Measurements from ENCODE around the gene FMN1.

FMN1 gene

GRCh38 chr15:32869776-32870175 lies 324.7 kb downstream of the FMN1 start:
- H3K4me1 ChIP-seq (ENCODE audit: control insufficient read depth, insufficient read depth, low read length) = peaks cover 10% of the 10 kb centered on the region; the same call in 1 of the 2 replicates
- no peak overlapping the region for H3K27ac ChIP-seq (ENCODE audit: low read depth, low read length)
- H3K9me3 ChIP-seq (ENCODE audit: control insufficient read depth, insufficient read depth, low read length) = no peaks in the 10 kb centered on the region
- H3K36me3 ChIP-seq (ENCODE audit: control insufficient read depth, insufficient read depth, low read length) = no peaks in the 10 kb centered on the region
- no peak overlapping the region for H3K9ac ChIP-seq (ENCODE audit: low read depth, low read length)
- H3K27me3 ChIP-seq (ENCODE audit: control insufficient read depth, insufficient read depth, low read length) = no peaks in the 10 kb centered on the region
- H3K4me3 ChIP-seq (ENCODE audit: low read depth, low read length) = no peak overlapping the region

- Histone ChIP-seq H3K4me3 (ENCODE audit: low read depth, low read length) (no peak overlapping the region), H3K27me3 (ENCODE audit: control insufficient read depth, insufficient read depth, low read length) (no peaks in the 10 kb centered on the region), H3K27ac (ENCODE audit: low read depth, low read length) (no peak overlapping the region), H3K4me1 (ENCODE audit: control insufficient read depth, insufficient read depth, low read length) (peaks cover 10% of the 10 kb centered on the region; the same call in 1 of the 2 replicates), H3K9me3 (ENCODE audit: control insufficient read depth, insufficient read depth, low read length) (no peaks in the 10 kb centered on the region), H3K36me3 (ENCODE audit: control insufficient read depth, insufficient read depth, low read length) (no peaks in the 10 kb centered on the region), H3K9ac (ENCODE audit: low read depth, low read length) (no peak overlapping the region)
Measured at GRCh38 chr15:32867313-32867626, 327.2 kb downstream of the FMN1 start.

DNA sequence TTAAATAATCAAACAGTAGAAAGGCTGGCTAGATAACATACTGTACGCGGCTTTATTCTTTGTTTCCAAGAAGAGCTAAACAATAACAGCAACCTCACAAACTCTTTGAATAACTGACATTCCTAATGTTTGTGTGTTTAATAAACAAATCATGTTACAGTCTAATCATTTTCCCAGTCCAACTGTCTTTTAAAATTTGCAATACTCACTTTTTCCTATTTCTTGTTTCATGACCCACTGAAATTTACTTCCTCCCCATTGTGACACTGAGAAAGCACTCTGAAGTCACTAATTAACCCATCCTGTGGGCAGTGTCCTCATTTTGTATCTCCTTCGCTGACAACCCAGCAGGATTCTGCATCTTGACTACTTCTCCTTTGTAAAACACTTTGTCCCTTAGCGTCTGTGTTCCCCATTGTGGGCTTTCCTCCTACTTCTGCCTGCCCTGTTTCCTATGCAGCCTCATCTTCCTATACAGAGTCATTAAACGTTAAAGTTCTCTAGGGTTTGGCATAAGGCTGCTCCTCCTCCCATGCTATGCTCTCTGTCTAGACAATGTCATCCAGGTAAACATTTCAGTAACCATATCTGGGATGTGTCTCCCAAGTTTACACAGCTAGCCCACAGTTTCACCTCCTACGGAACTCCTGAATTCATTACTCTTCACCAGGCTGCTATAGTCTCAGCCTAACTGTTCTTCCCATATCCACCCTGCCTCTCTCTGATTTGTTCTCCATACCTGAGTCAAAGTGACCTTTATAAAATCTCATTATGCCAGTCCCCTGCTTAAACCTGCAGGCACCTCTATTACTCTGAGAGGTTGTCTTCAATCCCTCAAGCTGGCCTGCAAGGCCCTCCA lies 327.8 kb downstream of the FMN1 start:
- H3K9me3 ChIP-seq (ENCODE audit: control insufficient read depth, insufficient read depth, low read length) = no peaks in the 10 kb centered on the region
- no peaks in the 10 kb centered on the region for H3K36me3 ChIP-seq (ENCODE audit: control insufficient read depth, insufficient read depth, low read length)
- H3K4me3 ChIP-seq (ENCODE audit: low read depth, low read length) = no peak overlapping the region
- peaks cover 15% of the 10 kb centered on the region for H3K4me1 ChIP-seq (ENCODE audit: control insufficient read depth, insufficient read depth, low read length)
- no peak overlapping the region for H3K9ac ChIP-seq (ENCODE audit: low read depth, low read length)
- no peak overlapping the region for H3K27ac ChIP-seq (ENCODE audit: low read depth, low read length)
- no peaks in the 10 kb centered on the region for H3K27me3 ChIP-seq (ENCODE audit: control insufficient read depth, insufficient read depth, low read length)

DNA sequence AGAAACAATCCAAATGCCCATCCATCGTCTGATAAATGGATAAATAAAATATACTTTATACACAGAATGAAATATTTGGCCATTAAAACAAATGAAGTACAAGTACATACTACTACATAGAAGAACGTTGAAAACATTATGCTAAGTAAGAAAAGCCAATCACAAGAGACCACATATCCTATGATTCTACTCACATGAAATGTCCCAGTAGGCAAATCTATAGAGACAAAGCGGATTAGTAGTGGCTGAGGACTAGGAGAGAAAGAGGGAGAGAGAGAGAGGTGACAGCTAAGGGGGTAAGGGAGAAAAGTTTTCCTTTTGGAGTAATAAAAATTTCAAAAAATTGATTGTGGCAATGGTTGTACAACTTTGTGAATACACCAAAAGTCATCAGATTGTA lies 329.7 kb downstream of the FMN1 start:
- H3K9ac ChIP-seq (ENCODE audit: low read depth, low read length) = no peak overlapping the region
- H3K9me3 ChIP-seq (ENCODE audit: control insufficient read depth, insufficient read depth, low read length) = no peaks in the 10 kb centered on the region
- no peaks in the 10 kb centered on the region for H3K36me3 ChIP-seq (ENCODE audit: control insufficient read depth, insufficient read depth, low read length)
- peaks cover 22% of the 10 kb centered on the region for H3K4me1 ChIP-seq (ENCODE audit: control insufficient read depth, insufficient read depth, low read length)
- H3K27me3 ChIP-seq (ENCODE audit: control insufficient read depth, insufficient read depth, low read length) = no peaks in the 10 kb centered on the region
- H3K27ac ChIP-seq (ENCODE audit: low read depth, low read length) = no peak overlapping the region
- H3K4me3 ChIP-seq (ENCODE audit: low read depth, low read length) = no peak overlapping the region

GRCh38 chr15:32864051-32864450 lies 330.5 kb downstream of the FMN1 start:
- peaks cover 22% of the 10 kb centered on the region for H3K4me1 ChIP-seq (ENCODE audit: control insufficient read depth, insufficient read depth, low read length)
- no peak overlapping the region for H3K27ac ChIP-seq (ENCODE audit: low read depth, low read length)

GRCh38 chr15:32861761-32862160 lies 332.8 kb downstream of the FMN1 start:
- H3K9ac ChIP-seq (ENCODE audit: low read depth, low read length) = no peak overlapping the region; the same call in 1 of the 2 replicates
- no peaks in the 10 kb centered on the region for H3K36me3 ChIP-seq (ENCODE audit: control insufficient read depth, insufficient read depth, low read length)
- no peaks in the 10 kb centered on the region for H3K9me3 ChIP-seq (ENCODE audit: control insufficient read depth, insufficient read depth, low read length)
- H3K4me1 ChIP-seq (ENCODE audit: control insufficient read depth, insufficient read depth, low read length) = peaks cover 17% of the 10 kb centered on the region
- H3K27ac ChIP-seq (ENCODE audit: low read depth, low read length) = peak overlapping the region; percentile 44
- H3K4me3 ChIP-seq (ENCODE audit: low read depth, low read length) = no peak overlapping the region
- no peaks in the 10 kb centered on the region for H3K27me3 ChIP-seq (ENCODE audit: control insufficient read depth, insufficient read depth, low read length)

More at GRCh38 chr15:32864051-32864450, 330.5 kb downstream of the FMN1 start:
- Histone ChIP-seq H3K36me3 (ENCODE audit: control insufficient read depth, insufficient read depth, low read length) (no peaks in the 10 kb centered on the region), H3K9ac (ENCODE audit: low read depth, low read length) (no peak overlapping the region), H3K4me3 (ENCODE audit: low read depth, low read length) (no peak overlapping the region), H3K9me3 (ENCODE audit: control insufficient read depth, insufficient read depth, low read length) (no peaks in the 10 kb centered on the region), H3K27me3 (ENCODE audit: control insufficient read depth, insufficient read depth, low read length) (no peaks in the 10 kb centered on the region)

- Histone ChIP-seq H3K4me3 (ENCODE audit: low read depth, low read length) (no peak overlapping the region), H3K4me1 (ENCODE audit: control insufficient read depth, insufficient read depth, low read length) (peaks cover 15% of the 10 kb centered on the region), H3K9ac (ENCODE audit: low read depth, low read length) (no peak overlapping the region), H3K9me3 (ENCODE audit: control insufficient read depth, insufficient read depth, low read length) (no peaks in the 10 kb centered on the region), H3K27me3 (ENCODE audit: control insufficient read depth, insufficient read depth, low read length) (no peaks in the 10 kb centered on the region), H3K27ac (ENCODE audit: low read depth, low read length) (no peak overlapping the region), H3K36me3 (ENCODE audit: control insufficient read depth, insufficient read depth, low read length) (no peaks in the 10 kb centered on the region)
Measured at GRCh38 chr15:32861174-32861573, 333.3 kb downstream of the FMN1 start.

DNA sequence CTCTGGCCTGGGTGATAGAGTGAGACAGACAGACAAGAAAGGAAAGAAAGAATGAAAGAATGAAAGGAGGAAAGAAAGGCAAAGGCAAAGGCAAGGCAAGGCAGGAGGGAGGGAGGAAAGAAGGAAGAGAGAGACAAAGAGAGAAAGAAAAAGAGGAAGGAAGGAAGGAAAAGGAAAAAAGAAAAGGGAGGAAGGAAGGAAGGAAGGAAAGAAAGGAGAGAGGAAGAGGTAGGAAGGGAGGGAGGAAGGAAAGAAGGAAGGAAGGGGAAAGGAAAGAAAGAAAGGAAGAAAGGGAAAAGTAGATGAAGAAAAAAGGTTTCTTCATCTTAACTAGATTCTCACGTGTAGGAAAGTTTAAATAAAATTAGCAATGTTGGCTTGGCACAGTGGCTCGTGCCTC lies 334.5 kb downstream of the FMN1 start:
- H3K36me3 ChIP-seq (ENCODE audit: control insufficient read depth, insufficient read depth, low read length) = no peaks in the 10 kb centered on the region
- no peak overlapping the region for H3K27ac ChIP-seq (ENCODE audit: low read depth, low read length)
- no peak overlapping the region for H3K4me3 ChIP-seq (ENCODE audit: low read depth, low read length)
- H3K9me3 ChIP-seq (ENCODE audit: control insufficient read depth, insufficient read depth, low read length) = no peaks in the 10 kb centered on the region
- no peaks in the 10 kb centered on the region for H3K27me3 ChIP-seq (ENCODE audit: control insufficient read depth, insufficient read depth, low read length)
- no peak overlapping the region for H3K9ac ChIP-seq (ENCODE audit: low read depth, low read length)
- H3K4me1 ChIP-seq (ENCODE audit: control insufficient read depth, insufficient read depth, low read length) = peaks cover 26% of the 10 kb centered on the region

- Histone ChIP-seq H3K4me3 (ENCODE audit: low read depth, low read length) (no peak overlapping the region), H3K27ac (ENCODE audit: low read depth, low read length) (no peak overlapping the region), H3K36me3 (ENCODE audit: control insufficient read depth, insufficient read depth, low read length) (no peaks in the 10 kb centered on the region), H3K27me3 (ENCODE audit: control insufficient read depth, insufficient read depth, low read length) (no peaks in the 10 kb centered on the region), H3K9me3 (ENCODE audit: control insufficient read depth, insufficient read depth, low read length) (no peaks in the 10 kb centered on the region), H3K9ac (ENCODE audit: low read depth, low read length) (no peak overlapping the region), H3K4me1 (ENCODE audit: control insufficient read depth, insufficient read depth, low read length) (peaks cover 26% of the 10 kb centered on the region)
Measured at GRCh38 chr15:32859251-32859650, 335.3 kb downstream of the FMN1 start.

GRCh38 chr15:32857732-32858131 lies 336.8 kb downstream of the FMN1 start:
- no peak overlapping the region for H3K9ac ChIP-seq (ENCODE audit: low read depth, low read length)
- H3K36me3 ChIP-seq (ENCODE audit: control insufficient read depth, insufficient read depth, low read length) = no peaks in the 10 kb centered on the region
- no peaks in the 10 kb centered on the region for H3K27me3 ChIP-seq (ENCODE audit: control insufficient read depth, insufficient read depth, low read length)
- H3K9me3 ChIP-seq (ENCODE audit: control insufficient read depth, insufficient read depth, low read length) = no peaks in the 10 kb centered on the region
- no peak overlapping the region for H3K27ac ChIP-seq (ENCODE audit: low read depth, low read length)
- no peak overlapping the region for H3K4me3 ChIP-seq (ENCODE audit: low read depth, low read length)
- H3K4me1 ChIP-seq (ENCODE audit: control insufficient read depth, insufficient read depth, low read length) = peaks cover 32% of the 10 kb centered on the region

DNA sequence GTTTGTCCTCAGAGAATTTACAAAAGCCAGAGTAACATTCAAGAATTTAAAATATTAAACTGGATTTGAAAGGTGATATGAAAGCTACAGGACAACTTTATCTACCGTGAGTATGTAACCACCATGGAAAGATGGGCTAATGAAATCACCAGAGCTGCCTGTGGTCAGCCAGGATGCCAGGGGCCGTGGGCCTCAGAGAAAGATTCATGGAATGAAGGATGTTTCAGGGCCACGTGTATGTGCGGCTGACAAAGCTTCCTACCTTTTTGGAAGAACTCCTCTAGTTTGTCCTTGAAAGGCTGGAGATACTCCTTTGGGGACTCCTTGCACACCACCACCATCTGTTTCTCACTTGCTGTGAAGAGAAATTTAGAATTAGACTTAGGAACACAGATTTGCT lies 337.8 kb downstream of the FMN1 start:
- H3K27ac ChIP-seq (ENCODE audit: low read depth, low read length) = peak overlapping the region; percentile 91
- no peak overlapping the region for H3K9ac ChIP-seq (ENCODE audit: low read depth, low read length)
- H3K27me3 ChIP-seq (ENCODE audit: control insufficient read depth, insufficient read depth, low read length) = no peaks in the 10 kb centered on the region
- no peak overlapping the region for H3K4me3 ChIP-seq (ENCODE audit: low read depth, low read length)
- no peaks in the 10 kb centered on the region for H3K36me3 ChIP-seq (ENCODE audit: control insufficient read depth, insufficient read depth, low read length)
- peaks cover 28% of the 10 kb centered on the region; the same call in 1 of the 2 replicates for H3K4me1 ChIP-seq (ENCODE audit: control insufficient read depth, insufficient read depth, low read length)
- H3K9me3 ChIP-seq (ENCODE audit: control insufficient read depth, insufficient read depth, low read length) = no peaks in the 10 kb centered on the region

Data from HUES48 (cell line).